Activated T-cell treated with anti-CD3 and anti-CD28 coated beads, Interleukin-2, amount 50 U/mL, for 72 hours (primary cell): ENCODE data around the gene MFAP5. TPM values are rescaled to one million over a fixed set of nuclear protein-coding genes. Genes with fewer than 3 reads are reported as not detected.
A peak's percentile ranks its signal among the peaks of the same experiment; 100 is the strongest.

Experiments used
- ATAC-seq, 2 donors: fragments of 150-1000 bp; cut with Tn5 transposase; replicated peaks in 1 of 2; 2 replicates each; pipeline ENCODE4 v1.10.0; 2021; ENCODE audit warnings: moderate library complexity in 2 of 2, mild to moderate bottlenecking in 1 of 2
- DNase-seq, 2 donors: peaks; one replicate each; pipeline ENCODE4 v3.0.0; 2021 to 2022; ENCODE audit warnings: mixed read lengths in 1 of 2
- H3K27ac Mint-ChIP-seq: one replicate; pipeline ENCODE4 v1.8.0; 2022; ENCODE audit warnings: mild to moderate bottlenecking, moderate library complexity, mixed read lengths
- H3K27me3 Mint-ChIP-seq: one replicate; pipeline ENCODE4 v1.8.0; 2022; ENCODE audit warnings: low read depth, mixed read lengths
- H3K36me3 Mint-ChIP-seq, 2 donors: one replicate each; pipeline ENCODE4 v1.8.0; 2022; ENCODE audit warnings: mixed read lengths in 2 of 2, mild to moderate bottlenecking in 1 of 2; ENCODE audit not compliant: insufficient read depth in 2 of 2
- H3K4me1 Mint-ChIP-seq: one replicate; pipeline ENCODE4 v1.8.0; 2022; ENCODE audit warnings: low read depth, mixed read lengths
- H3K4me3 Mint-ChIP-seq, 2 donors: one replicate each; pipeline ENCODE4 v1.8.0; 2022; ENCODE audit warnings: mild to moderate bottlenecking in 2 of 2, mixed read lengths in 2 of 2, moderate library complexity in 2 of 2
- H3K9me3 Mint-ChIP-seq, 2 donors: one replicate each; pipeline ENCODE4 v1.8.0; 2022; ENCODE audit warnings: mixed read lengths in 2 of 2
- total RNA-seq, 2 donors: library from RNA; stranded (reverse); gene quantifications; one replicate each; pipeline ENCODE4 v1.2.3, GENCODE V29; 2022

Gene MFAP5, protein sequence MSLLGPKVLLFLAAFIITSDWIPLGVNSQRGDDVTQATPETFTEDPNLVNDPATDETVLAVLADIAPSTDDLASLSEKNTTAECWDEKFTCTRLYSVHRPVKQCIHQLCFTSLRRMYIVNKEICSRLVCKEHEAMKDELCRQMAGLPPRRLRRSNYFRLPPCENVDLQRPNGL
- not detected for total RNA-seq

DNA sequence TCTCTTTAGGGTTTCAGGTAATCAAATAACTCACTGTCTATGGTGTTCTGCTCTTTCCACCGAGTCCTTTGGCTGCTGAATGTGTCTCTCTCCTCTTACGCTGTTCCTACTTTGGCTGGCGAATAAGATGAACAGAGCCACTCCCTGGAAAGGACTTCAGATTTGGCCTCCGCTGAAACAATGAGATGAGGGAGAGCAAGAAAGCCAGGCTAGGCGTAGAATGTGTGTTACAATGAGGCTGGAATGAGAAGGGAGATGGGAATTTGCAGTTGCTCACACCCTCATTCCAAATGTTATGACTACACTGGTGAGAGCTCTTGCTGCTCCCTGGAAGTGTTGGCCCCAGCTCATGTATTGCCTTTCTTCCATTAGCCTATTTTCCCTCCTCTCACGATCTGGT, at the start of gene MFAP5:
TSS of gene MFAP5 (minus strand) at position 234 of the 400 bp plus-strand sequence. CDS start 722 bp downstream, outside the sequence.
- no peak for DNase-seq
- H3K4me1 Mint-ChIP-seq, result no peaks in the 10 kb centered on the region
- no peak within 1 kb of the TSS for H3K27ac Mint-ChIP-seq
- no peak within 1 kb of the TSS for H3K4me3 Mint-ChIP-seq
- no peaks in the 10 kb centered on the region for H3K9me3 Mint-ChIP-seq
- peaks cover 8% of the 10 kb centered on the region for H3K27me3 Mint-ChIP-seq
- ATAC-seq, result no peak
- H3K36me3 Mint-ChIP-seq, result no peaks in the 10 kb centered on the region

DNA sequence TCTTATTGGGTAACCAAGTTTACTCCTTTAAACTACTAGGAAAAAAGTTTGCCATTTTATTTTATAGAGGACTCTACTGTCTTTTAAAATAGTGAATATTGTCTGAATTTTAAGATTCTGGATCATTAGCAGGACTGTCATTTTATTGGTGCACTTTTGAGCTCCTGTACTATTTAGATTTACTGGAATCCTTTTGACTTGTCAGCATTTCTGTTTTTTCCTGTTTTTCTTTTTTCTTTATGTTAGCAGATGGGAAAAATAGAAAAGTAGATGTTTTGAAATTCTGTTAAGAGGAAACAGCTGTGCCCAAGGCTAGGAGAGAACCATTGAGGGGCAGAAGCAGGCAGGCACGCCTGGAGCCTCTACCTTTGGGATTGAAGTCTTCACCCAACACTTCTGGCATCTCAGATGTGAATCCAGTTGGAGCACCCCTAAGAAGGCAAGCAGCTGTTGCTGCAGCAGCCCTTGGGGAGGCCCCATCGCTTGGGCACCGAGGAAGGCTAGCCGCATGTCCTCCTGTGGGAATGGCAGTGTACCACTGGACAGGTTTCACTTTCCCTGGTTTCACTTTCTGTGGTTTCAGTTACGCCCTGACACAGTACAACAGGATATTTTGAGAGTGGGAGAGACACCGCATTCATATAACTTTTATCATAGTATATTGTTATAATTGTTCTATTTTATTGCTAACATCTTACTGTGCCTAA, 46.7 kb upstream of the MFAP5 start:
- Mint-ChIP-seq H3K27me3 (no peaks in the 10 kb centered on the region), H3K9me3 (no peaks in the 10 kb centered on the region), H3K4me3 (no peak overlapping the region), H3K36me3 (no peaks in the 10 kb centered on the region), H3K4me1 (peaks cover 13% of the 10 kb centered on the region), H3K27ac (no peak overlapping the region)
- ATAC-seq, result no peak
- DNase-seq, result no peak

DNA sequence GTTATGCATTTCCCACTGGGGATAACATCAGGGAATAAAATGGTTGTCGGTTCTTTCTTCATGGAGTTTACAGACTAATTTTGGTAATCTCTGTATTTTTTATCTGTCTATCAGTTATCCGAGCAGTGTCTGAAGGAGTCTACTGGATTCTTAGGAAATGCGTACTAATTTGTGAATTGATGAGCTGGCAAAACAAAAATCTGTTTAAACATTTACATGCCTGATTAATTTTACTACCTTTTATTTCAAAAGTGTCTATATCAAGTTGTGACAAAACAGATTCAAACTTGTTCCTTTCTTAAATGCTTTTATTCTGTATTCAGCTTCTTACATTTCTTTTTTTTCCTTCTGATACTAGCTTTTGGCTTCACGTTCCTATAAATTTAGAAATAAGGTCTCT, 39.5 kb upstream of the MFAP5 start:
- peaks cover 0 to 2% of the 10 kb centered on the region in 2 donors for H3K36me3 Mint-ChIP-seq
- H3K9me3 Mint-ChIP-seq, result no peaks in the 10 kb centered on the region
- DNase-seq (no peak), ATAC-seq (no peak)
- H3K4me3 Mint-ChIP-seq, result no peak overlapping the region
- H3K4me1 Mint-ChIP-seq, result peaks cover 15% of the 10 kb centered on the region
- peaks cover 12% of the 10 kb centered on the region for H3K27me3 Mint-ChIP-seq
- H3K27ac Mint-ChIP-seq, result no peak overlapping the region

DNA sequence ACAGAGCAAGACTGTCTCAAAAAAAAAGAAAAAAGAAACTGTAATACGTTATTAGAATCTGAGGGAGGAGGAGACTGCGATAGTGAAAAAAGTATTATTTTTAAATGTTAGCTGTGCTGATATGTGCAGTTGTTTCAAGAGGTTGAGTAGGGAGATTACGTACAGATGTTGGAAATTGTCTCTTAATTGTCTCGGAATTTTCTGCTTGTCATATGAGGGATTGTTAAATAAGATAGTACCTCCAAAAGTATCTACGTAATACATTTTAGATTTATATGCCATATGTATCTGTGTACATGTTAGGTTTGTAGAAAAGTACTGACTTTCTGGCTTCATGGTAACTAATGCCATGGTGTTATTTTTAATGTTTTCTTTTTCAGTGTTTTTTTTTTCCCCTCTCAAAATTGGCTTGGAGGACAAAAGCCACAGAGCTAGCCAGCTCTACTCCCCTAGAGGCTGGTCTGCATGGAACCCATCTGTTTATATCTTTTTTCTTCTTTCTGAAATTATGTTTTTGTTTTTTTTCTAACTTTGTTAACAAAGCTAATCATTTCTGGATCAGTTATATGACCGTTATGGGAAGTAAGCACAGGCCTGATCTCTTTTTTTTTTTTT, 38.5 kb upstream of the MFAP5 start:
- no peak overlapping the region for H3K27ac Mint-ChIP-seq
- no peak overlapping the region for H3K4me3 Mint-ChIP-seq
- ATAC-seq, result no peak
- no peaks in the 10 kb centered on the region for H3K9me3 Mint-ChIP-seq
- H3K36me3 Mint-ChIP-seq, result peaks cover 0 to 2% of the 10 kb centered on the region in 2 donors
- H3K27me3 Mint-ChIP-seq, result peaks cover 22% of the 10 kb centered on the region
- no peak for DNase-seq
- peaks cover 24% of the 10 kb centered on the region for H3K4me1 Mint-ChIP-seq

DNA sequence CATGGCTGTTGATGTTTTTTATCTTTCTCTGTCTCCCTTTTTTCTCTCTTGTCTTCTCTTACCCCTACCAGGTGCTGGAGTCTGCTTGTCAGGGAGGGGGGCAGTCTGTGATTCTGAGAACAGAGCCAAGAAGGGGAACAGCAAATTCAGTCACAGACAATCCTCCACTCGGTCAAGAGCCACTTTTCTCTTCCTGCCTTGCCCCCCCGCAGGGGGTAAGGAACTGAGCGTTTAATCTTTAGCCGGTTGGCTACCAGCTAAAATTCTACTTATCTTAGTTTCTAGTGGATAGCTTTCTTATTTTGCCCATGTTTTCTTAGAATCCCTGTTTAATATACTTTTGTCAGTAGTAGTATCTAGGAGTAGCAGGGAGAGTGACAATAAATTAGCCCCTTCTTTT, 37.1 kb upstream of the MFAP5 start:
- H3K9me3 Mint-ChIP-seq, result no peaks in the 10 kb centered on the region

DNA sequence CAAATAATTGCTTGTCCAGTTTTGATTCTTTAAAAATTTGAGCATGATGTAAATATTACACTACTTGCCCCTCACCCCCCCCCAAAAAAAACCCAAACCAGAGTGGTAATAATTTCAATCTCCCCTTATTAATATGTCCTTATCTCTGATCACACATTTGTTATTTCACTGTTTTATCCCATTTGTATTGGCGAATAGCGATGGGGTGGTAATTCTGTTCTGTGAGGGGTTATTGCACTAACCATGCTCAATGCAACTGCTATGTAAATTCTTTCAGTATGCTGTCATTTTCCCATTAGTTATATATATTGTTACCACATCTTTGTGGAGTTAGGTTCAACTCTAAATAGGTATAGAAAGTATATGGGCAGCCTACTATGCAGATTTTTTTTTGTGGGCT, 36.3 kb upstream of the MFAP5 start:
- ATAC-seq (no peak), DNase-seq (no peak)
- peaks cover 0 to 2% of the 10 kb centered on the region in 2 donors for H3K36me3 Mint-ChIP-seq
- peaks cover 22% of the 10 kb centered on the region for H3K27me3 Mint-ChIP-seq
- no peaks in the 10 kb centered on the region for H3K9me3 Mint-ChIP-seq
- peak overlapping the region; percentile 92 to 97 for H3K4me3 Mint-ChIP-seq
- peak overlapping the region; percentile 77 for H3K27ac Mint-ChIP-seq
- H3K4me1 Mint-ChIP-seq, result peaks cover 24% of the 10 kb centered on the region

More for the DNA sequence above, 37.1 kb upstream of the MFAP5 start:
- DNase-seq (no peak), ATAC-seq (no peak)
- no peak overlapping the region for H3K27ac Mint-ChIP-seq
- peak overlapping the region; percentile 50 to 67 for H3K4me3 Mint-ChIP-seq
- H3K27me3 Mint-ChIP-seq, result peaks cover 22% of the 10 kb centered on the region
- H3K36me3 Mint-ChIP-seq, result peaks cover 0 to 2% of the 10 kb centered on the region in 2 donors
- peaks cover 24% of the 10 kb centered on the region for H3K4me1 Mint-ChIP-seq

DNA sequence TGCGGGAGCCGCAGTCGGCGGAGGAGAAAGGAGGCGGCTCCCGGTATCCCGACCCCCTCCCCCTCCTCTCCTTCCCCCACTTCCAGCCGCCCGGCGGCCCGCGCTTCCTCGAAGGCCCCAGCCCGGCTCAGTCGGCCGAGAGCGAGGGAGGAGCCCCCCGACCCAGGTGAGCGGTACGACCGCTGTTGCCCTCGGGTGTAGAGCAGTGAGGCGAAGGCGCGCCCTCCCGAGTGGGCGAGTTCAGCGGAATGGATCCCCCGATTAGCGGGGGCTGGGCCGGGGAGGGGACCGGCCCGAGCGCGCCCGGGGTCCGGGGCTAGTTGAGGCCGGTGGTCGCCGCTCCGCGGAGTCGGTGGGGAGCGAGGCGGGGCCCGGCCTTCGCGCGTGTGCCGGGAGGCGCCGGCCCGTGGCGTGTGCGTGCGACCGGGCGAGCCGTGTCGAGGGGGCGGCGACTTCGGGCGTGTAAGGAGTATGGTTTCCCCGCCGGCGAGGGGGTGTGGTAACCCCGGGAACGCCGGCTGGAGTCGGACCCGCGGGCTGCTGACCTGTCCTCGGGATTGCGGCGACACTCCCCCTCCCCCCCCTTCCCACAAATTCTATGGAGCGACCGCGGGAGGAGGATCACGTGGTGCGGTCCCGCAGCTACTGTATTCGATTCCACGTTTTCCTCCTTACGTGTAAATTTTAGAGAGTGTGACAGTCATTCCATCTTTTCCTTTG, 35.7 kb upstream of the MFAP5 start:
- H3K27ac Mint-ChIP-seq, result peak overlapping the region; percentile 77
- peaks cover 0 to 2% of the 10 kb centered on the region in 2 donors for H3K36me3 Mint-ChIP-seq
- peaks cover 22% of the 10 kb centered on the region for H3K27me3 Mint-ChIP-seq
- H3K4me3 Mint-ChIP-seq, result peak overlapping the region; percentile 92 to 97
- peaks cover 24% of the 10 kb centered on the region for H3K4me1 Mint-ChIP-seq
- peak; percentile 57 to 58 for DNase-seq
- peak; percentile 58 to 63 for ATAC-seq
- H3K9me3 Mint-ChIP-seq, result no peaks in the 10 kb centered on the region

DNA sequence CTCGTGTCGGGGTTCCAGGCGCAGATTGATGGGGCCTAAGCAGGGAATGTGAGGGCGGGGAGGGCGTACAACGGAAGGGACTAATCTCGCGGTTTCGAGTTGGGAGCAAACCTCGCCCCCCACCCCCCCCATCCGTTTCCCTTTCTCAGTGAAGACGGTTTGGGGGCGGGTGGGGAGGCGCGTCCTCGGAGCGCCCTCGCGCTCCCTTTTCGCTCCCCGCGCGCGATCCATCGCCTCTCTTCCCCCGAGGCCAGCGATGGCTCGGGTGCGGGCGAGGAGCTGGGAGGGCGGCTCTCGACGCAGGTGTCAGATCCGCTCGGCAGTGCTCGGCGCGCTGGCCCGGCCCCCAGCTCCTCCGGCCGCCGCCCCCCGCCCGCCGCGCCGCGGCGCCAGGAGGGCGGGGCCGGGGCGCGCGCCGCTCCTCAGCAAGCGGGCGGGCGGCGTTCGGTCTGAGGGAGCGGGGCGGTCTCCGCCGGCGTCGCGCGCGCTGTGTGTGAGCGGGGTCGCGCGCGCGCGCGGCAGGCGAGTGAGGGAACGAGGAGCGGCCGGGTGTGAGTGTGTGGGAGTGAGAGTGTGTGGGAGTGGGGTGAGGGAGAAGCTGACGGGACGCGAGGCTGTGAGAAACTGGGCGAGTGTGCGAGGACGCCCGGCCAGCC, 35.0 kb upstream of the MFAP5 start, which contains the start of gene RIMKLB:
TSS of gene RIMKLB (plus strand) at position 516 of the 656 bp plus-strand sequence. CDS start 15,876 bp downstream, outside the sequence.
- H3K9me3 Mint-ChIP-seq, result no peaks in the 10 kb centered on the region
- peak; percentile 88 to 91 for ATAC-seq
- DNase-seq, result peak; percentile 76
- H3K4me3 Mint-ChIP-seq, result peak within 1 kb of the TSS; percentile 92 to 97
- H3K4me1 Mint-ChIP-seq, result peaks cover 24% of the 10 kb centered on the region
- H3K27ac Mint-ChIP-seq, result peak within 1 kb of the TSS; percentile 77
- peaks cover 22% of the 10 kb centered on the region for H3K27me3 Mint-ChIP-seq
- H3K36me3 Mint-ChIP-seq, result peaks cover 0 to 2% of the 10 kb centered on the region in 2 donors

DNA sequence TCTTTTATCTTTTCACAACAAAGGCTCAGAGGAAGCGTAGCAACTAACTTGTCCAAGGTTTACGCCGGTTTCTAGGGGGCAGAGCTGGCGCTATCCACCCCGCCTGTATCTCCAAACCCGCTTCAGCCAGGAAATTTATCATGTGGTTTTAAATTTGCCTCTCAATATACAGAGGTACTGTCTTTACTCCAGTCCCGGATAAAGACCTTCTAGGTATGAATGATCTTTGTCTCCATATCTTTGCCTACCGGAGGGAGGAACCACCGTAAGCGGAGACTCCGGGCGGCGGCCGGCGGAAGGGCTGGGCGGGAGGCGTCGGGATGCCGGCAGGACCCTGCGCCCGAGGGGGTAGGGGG, 34.5 kb upstream of the MFAP5 start:
- Mint-ChIP-seq H3K9me3 (no peaks in the 10 kb centered on the region), H3K36me3 (peaks cover 0 to 2% of the 10 kb centered on the region in 2 donors), H3K4me3 (peak overlapping the region; percentile 92 to 97), H3K27ac (no peak overlapping the region), H3K27me3 (peaks cover 22% of the 10 kb centered on the region), H3K4me1 (peaks cover 24% of the 10 kb centered on the region)
- ATAC-seq (peak; percentile 17 to 30), DNase-seq (peak in 1 of 2 donors; percentile 25)

DNA sequence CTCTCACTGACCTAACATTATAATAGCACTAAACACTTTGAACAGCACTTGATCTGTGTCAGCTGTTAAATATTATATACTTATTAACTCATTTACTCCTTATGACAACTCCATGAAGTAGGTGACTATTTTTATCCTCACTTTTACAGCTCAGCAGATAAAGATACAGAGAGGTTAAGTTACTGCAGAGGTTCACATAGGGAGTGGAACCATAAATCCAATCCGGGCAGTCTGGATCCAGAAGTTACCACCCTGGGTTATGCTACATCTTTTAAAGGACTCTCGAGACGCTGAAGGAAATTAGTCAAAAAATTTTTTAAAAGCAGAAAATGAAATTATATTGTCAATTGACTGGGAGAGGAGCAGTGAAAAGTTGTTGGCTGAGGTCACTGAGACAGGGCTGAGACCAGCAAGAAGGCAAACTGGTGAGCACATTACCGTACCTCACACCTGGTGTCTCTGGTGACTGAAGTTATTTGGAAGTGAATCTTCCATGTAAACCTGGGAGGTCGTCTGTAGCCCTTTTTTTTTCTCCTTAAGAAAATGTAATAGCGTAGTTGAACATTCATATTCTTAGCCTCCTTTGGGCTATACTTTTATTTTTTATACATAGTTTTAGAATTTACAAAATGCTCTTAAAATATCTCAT, 33.9 kb upstream of the MFAP5 start:
- H3K4me3 Mint-ChIP-seq, result peak overlapping the region; percentile 92 to 97
- H3K36me3 Mint-ChIP-seq, result peaks cover 0 to 2% of the 10 kb centered on the region in 2 donors
- peaks cover 24% of the 10 kb centered on the region for H3K4me1 Mint-ChIP-seq
- H3K27ac Mint-ChIP-seq, result peak overlapping the region; percentile 52
- no peak for ATAC-seq
- no peaks in the 10 kb centered on the region for H3K9me3 Mint-ChIP-seq
- DNase-seq, result no peak
- peaks cover 22% of the 10 kb centered on the region for H3K27me3 Mint-ChIP-seq

DNA sequence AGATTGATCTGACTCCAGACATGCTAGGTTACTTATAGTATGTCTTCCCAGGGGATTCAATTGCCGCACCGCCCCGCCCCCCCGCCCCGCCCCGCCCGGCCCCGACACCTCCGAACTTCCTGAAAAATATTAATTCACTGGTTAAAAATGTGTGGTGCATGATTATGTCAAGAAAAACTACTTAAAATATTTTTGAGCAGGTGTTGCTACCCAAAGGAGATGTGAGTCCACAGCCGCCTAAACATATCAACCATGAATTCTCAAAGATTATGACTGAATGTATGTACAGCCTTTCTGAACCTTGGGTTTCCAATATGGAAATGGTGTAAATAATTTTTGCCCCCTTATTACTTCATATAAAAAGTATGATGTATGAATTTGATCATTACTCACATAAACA, 32.5 kb upstream of the MFAP5 start:
- no peak overlapping the region for H3K4me3 Mint-ChIP-seq
- DNase-seq, result no peak
- no peak overlapping the region for H3K27ac Mint-ChIP-seq
- ATAC-seq, result no peak
- peaks cover 24% of the 10 kb centered on the region for H3K4me1 Mint-ChIP-seq
- H3K36me3 Mint-ChIP-seq, result peaks cover 0 to 2% of the 10 kb centered on the region in 2 donors
- peaks cover 20% of the 10 kb centered on the region for H3K27me3 Mint-ChIP-seq
- no peaks in the 10 kb centered on the region for H3K9me3 Mint-ChIP-seq

DNA sequence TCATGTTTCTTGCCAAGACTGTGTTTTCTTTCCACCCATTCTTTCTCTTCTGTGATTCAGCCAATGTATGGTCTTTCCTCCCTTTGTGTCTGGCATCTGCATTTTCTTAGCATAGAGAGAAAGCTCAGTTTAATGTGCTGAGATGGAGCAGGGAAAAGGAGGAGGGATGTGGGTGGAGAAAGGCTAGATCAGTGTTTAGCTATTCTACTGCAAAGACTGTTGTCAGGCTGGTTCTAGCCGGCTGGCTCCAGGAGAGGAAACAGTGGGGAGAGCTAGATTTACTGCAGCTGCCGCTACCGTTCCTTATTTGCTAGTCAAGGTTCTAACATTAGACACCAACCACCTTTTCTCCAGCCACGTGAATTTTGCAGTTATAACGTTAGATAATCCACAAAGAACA, 29.9 kb upstream of the MFAP5 start:
- ATAC-seq (no peak), DNase-seq (no peak)
- no peaks in the 10 kb centered on the region for H3K9me3 Mint-ChIP-seq
- no peaks in the 10 kb centered on the region for H3K36me3 Mint-ChIP-seq
- no peak overlapping the region for H3K27ac Mint-ChIP-seq
- no peak overlapping the region for H3K4me3 Mint-ChIP-seq
- H3K4me1 Mint-ChIP-seq, result peaks cover 9% of the 10 kb centered on the region
- H3K27me3 Mint-ChIP-seq, result peaks cover 11% of the 10 kb centered on the region
